ENCODE results near the gene NCAPG2. TPM values are rescaled to one million over a fixed set of nuclear protein-coding genes. Genes with fewer than 3 reads are reported as not detected.
"Not testable (repeated sequence)": the region's sequence is repeated elsewhere in the genome, so short reads cannot be mapped to it uniquely, and the experiment has no call there.

NCAPG2 gene
- total and polyA plus RNA-seq, 2 donors (not counting 1 experiment from before 2014, with no cell fraction given): 10.9 to 18.7 TPM

DNA sequence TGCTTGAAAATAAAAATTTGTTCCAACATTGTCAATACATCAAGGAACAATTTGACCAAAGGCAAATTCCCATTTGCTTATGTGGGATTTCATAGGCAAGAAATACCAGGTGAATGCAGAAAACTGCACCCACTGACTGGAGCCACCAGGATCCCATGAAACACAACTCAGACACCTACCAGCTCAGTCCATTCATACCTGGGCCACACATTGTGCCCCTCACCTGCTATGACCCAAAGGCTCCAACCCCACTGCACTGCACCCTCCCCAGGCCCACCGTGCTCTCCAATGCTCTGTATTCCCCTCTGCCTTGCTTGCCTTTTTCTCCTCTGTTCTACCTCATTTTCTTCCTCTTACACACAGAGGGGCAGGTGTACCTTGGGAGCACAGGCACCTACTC, 5.3 kb downstream of the NCAPG2 start:
- Histone ChIP-seq H3K4me3 (replicated peaks in 1 of 4; ENCODE audit: control extremely low read depth in 1 of 4, insufficient read depth in 1 of 4, low read depth in 3 of 4, low read length in 4 of 4) (no peak overlapping the region), H3K4me1 (ENCODE audit: control insufficient read depth, extremely low read depth, insufficient read depth, low read length) (peaks cover 5% of the 10 kb centered on the region), H3K27ac (ENCODE audit: insufficient read depth, low read length) (no peak overlapping the region), H4K20me1 (ENCODE audit: control insufficient read depth, extremely low read depth, insufficient read depth, low read length) (no peaks in the 10 kb centered on the region), H3K4me2 (ENCODE audit: extremely low read depth, insufficient read depth, low read length) (no peak overlapping the region), H3K9ac (ENCODE audit: insufficient read depth, low read length) (no peak overlapping the region), H3K36me3 (ENCODE audit: control insufficient read depth, insufficient read depth, low read length) (no peaks in the 10 kb centered on the region), H3K79me2 (ENCODE audit: control insufficient read depth, insufficient read depth, low read length) (peaks cover 84% of the 10 kb centered on the region), H3K9me3 (ENCODE audit: control insufficient read depth, insufficient read depth, low read depth, low read length) (no peaks in the 10 kb centered on the region), H3K27me3 (ENCODE audit: control insufficient read depth, insufficient read depth, low read length) (no peaks in the 10 kb centered on the region), H2AFZ (ENCODE audit: low read length) (no peak overlapping the region)
- DNase-seq (ENCODE audit: low read depth in 2 of 2): no peak
- TF ChIP-seq, protein P1, sequence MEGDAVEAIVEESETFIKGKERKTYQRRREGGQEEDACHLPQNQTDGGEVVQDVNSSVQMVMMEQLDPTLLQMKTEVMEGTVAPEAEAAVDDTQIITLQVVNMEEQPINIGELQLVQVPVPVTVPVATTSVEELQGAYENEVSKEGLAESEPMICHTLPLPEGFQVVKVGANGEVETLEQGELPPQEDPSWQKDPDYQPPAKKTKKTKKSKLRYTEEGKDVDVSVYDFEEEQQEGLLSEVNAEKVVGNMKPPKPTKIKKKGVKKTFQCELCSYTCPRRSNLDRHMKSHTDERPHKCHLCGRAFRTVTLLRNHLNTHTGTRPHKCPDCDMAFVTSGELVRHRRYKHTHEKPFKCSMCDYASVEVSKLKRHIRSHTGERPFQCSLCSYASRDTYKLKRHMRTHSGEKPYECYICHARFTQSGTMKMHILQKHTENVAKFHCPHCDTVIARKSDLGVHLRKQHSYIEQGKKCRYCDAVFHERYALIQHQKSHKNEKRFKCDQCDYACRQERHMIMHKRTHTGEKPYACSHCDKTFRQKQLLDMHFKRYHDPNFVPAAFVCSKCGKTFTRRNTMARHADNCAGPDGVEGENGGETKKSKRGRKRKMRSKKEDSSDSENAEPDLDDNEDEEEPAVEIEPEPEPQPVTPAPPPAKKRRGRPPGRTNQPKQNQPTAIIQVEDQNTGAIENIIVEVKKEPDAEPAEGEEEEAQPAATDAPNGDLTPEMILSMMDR (conservative IDR thresholded peaks at IDR 0.05 in 1 of 2, IDR thresholded peaks at IDR 0.05 in 1 of 2; ENCODE audit: low read depth in 1 of 2, low read length in 2 of 2): no peak
- TF ChIP-seq EZH2 (IDR thresholded peaks at IDR 0.05; ENCODE audit: low read length, missing control alignments): no peak

DNA sequence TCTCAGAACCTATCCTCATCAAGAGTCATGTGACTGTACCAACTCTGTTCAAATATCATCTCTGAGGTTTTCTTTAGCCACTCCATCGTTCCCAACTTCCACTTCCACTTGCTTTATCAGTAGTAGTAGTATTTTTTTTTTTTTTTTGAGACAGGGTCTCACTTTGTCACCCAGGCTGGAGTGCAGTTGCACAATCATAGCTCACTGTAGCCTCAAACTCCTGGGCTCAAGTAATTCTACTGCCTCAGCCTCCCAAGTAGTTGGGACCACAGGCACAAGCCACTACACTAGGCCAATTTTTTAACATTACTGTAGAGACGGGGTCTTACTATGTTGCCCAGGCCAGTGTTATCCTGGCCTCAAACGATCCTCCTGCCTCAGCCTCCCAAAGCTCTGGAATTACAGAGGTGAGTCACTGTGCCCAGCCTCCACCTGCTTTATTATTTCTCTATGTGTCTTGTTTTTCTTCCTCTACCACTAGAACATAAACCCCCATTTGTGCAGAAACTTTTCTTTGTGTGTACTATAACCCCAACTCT, 5.9 kb downstream of the NCAPG2 start:
- Histone ChIP-seq H3K27me3 (ENCODE audit: control insufficient read depth, insufficient read depth, low read length) (no peaks in the 10 kb centered on the region), H3K9me3 (ENCODE audit: control insufficient read depth, insufficient read depth, low read depth, low read length) (no peaks in the 10 kb centered on the region), H3K9ac (ENCODE audit: insufficient read depth, low read length) (no peak overlapping the region), H3K4me1 (ENCODE audit: control insufficient read depth, extremely low read depth, insufficient read depth, low read length) (peaks cover 5% of the 10 kb centered on the region), H3K4me2 (ENCODE audit: extremely low read depth, insufficient read depth, low read length) (no peak overlapping the region), H2AFZ (ENCODE audit: low read length) (no peak overlapping the region), H3K27ac (ENCODE audit: insufficient read depth, low read length) (no peak overlapping the region), H4K20me1 (ENCODE audit: control insufficient read depth, extremely low read depth, insufficient read depth, low read length) (no peaks in the 10 kb centered on the region), H3K36me3 (ENCODE audit: control insufficient read depth, insufficient read depth, low read length) (no peaks in the 10 kb centered on the region), H3K4me3 (replicated peaks in 1 of 4; ENCODE audit: control extremely low read depth in 1 of 4, insufficient read depth in 1 of 4, low read depth in 3 of 4, low read length in 4 of 4) (no peak overlapping the region), H3K79me2 (ENCODE audit: control insufficient read depth, insufficient read depth, low read length) (peaks cover 83% of the 10 kb centered on the region)
- DNase-seq (ENCODE audit: low read depth in 2 of 2): no peak
- no peak for TF ChIP-seq EZH2 (IDR thresholded peaks at IDR 0.05; ENCODE audit: low read length, missing control alignments)
- TF ChIP-seq, protein P1 (conservative IDR thresholded peaks at IDR 0.05 in 1 of 2, IDR thresholded peaks at IDR 0.05 in 1 of 2; ENCODE audit: low read depth in 1 of 2, low read length in 2 of 2): no peak

DNA sequence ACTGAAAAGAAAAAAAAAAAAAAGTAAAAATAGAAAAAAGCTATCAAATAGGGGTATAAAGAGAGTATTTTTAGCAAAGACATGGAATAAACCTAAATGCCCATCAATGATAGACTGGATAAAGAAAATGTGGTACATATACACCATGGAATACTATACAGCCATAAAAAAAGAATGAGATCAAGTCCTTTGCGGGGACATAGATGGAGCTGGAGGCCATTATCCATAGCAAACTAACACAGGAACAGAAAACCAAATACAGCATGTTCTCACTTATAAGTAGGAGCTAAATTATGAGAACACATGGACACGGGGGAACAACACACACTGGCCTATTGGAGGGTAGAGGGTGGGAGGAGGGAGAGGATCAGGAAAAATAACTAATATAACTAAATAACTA, 7.0 kb downstream of the NCAPG2 start:
- H3K4me2 ChIP-seq (ENCODE audit: extremely low read depth, insufficient read depth, low read length); H3K9ac ChIP-seq (ENCODE audit: insufficient read depth, low read length); H3K27ac ChIP-seq (ENCODE audit: insufficient read depth, low read length); H2AFZ ChIP-seq (ENCODE audit: low read length); H3K36me3 ChIP-seq (ENCODE audit: control insufficient read depth, insufficient read depth, low read length); DNase-seq (ENCODE audit: low read depth in 2 of 2); H3K9me3 ChIP-seq (ENCODE audit: control insufficient read depth, insufficient read depth, low read depth, low read length); H3K4me1 ChIP-seq (ENCODE audit: control insufficient read depth, extremely low read depth, insufficient read depth, low read length); H4K20me1 ChIP-seq (ENCODE audit: control insufficient read depth, extremely low read depth, insufficient read depth, low read length); H3K27me3 ChIP-seq (ENCODE audit: control insufficient read depth, insufficient read depth, low read length); H3K4me3 ChIP-seq (replicated peaks in 1 of 4; ENCODE audit: control extremely low read depth in 1 of 4, insufficient read depth in 1 of 4, low read depth in 3 of 4, low read length in 4 of 4): not testable (repeated sequence)
- H3K79me2 ChIP-seq (ENCODE audit: control insufficient read depth, insufficient read depth, low read length): peaks cover 75% of the 10 kb centered on the region
